ENCODE results near the gene CD164L2. TPM values are rescaled to one million over a fixed set of nuclear protein-coding genes. Genes with fewer than 3 reads are reported as not detected.

The CD164L2 gene
- total and polyA plus RNA-seq, 2 donors (not counting 1 experiment from before 2014, with no cell fraction given) = not detected

- Histone ChIP-seq H3K4me3 (ENCODE audit: control extremely low read depth in 1 of 5, extremely low read depth in 1 of 5, insufficient read depth in 1 of 5, low read depth in 2 of 5, low read length in 4 of 5) (no peak overlapping the region), H3K4me2 (replicated peaks; ENCODE audit: low read depth, low read length, poor library complexity, severe bottlenecking) (no peak overlapping the region), H3K4me1 (ENCODE audit: control insufficient read depth in 2 of 2, insufficient read depth in 2 of 2, low read length in 2 of 2) (peaks cover 11 to 24% of the 10 kb centered on the region in 2 donors), H3K9me3 (ENCODE audit: control extremely low read depth in 1 of 3, control insufficient read depth in 2 of 3, insufficient read depth in 1 of 3, low read length in 2 of 3) (peaks cover 0 to 4% (median 0%) of the 10 kb centered on the region in 3 donors), H4K20me1 (ENCODE audit: control insufficient read depth, insufficient read depth, low read length, poor library complexity, severe bottlenecking) (peaks cover 56% of the 10 kb centered on the region), H2AFZ (ENCODE audit: insufficient read depth, low read depth, low read length, poor library complexity, severe bottlenecking) (no peak overlapping the region), H3K36me3 (replicated peaks in 1 of 2; ENCODE audit: control extremely low read depth in 1 of 2, control insufficient read depth in 1 of 2, extremely low read depth in 1 of 2, insufficient read depth in 2 of 2, low read length in 1 of 2) (peaks cover 0 to 84% of the 10 kb centered on the region in 2 experiments), H3K79me2 (ENCODE audit: control insufficient read depth, insufficient read depth, low read length) (peaks cover 82% of the 10 kb centered on the region), H3K27me3 (replicated peaks in 1 of 4; ENCODE audit: control extremely low read depth in 1 of 4, control insufficient read depth in 3 of 4, insufficient read depth in 4 of 4, low read length in 3 of 4) (no peaks in the 10 kb centered on the region), H3K27ac (ENCODE audit: low read length in 2 of 2) (no peak overlapping the region), H3K9ac (ENCODE audit: low read length) (no peak overlapping the region)
- intact Hi-C loops (cut with micrococcal nuclease) = no loop called here
- no peaks in the 10 kb centered on the region for H3K27me3 Mint-ChIP-seq
- H3K9me3 Mint-ChIP-seq (ENCODE audit: insufficient read depth) = no peaks in the 10 kb centered on the region
- POLR2A ChIA-PET = no interaction called here
- ATAC-seq (ENCODE audit: low read depth) (no peak), DNase-seq (no peak)
- 100% methylated on average over 2 of the region's 3 CpGs for WGBS (ENCODE audit: insufficient coverage)
- CTCF ChIA-PET = interaction anchor here (2.1 to 7.2 kb wide), 7 partner anchors 10 to 58 kb away, joined by 8 to 96 read pairs (median 13); partner anchors contain the start of genes GPR3, MAP3K6 and SYTL1
- no peak for TF ChIP-seq EZH2 (IDR thresholded peaks at IDR 0.05; ENCODE audit: borderline replicate concordance, insufficient read depth, low read depth, low read length, poor library complexity, severe bottlenecking)
- TF ChIP-seq CTCF (IDR thresholded peaks at IDR 0.05) = no peak
- no peak overlapping the region for H3K27ac Mint-ChIP-seq
- peaks cover 45% of the 10 kb centered on the region for H3K4me1 Mint-ChIP-seq
- no peak overlapping the region for H3K4me3 Mint-ChIP-seq
Observed at GRCh38 chr1:27331426-27331825, 51.7 kb downstream of the CD164L2 start.

GRCh38 chr1:27330786-27331185 lies 52.3 kb downstream of the CD164L2 start:
- H3K36me3 ChIP-seq (replicated peaks in 1 of 2; ENCODE audit: control extremely low read depth in 1 of 2, control insufficient read depth in 1 of 2, extremely low read depth in 1 of 2, insufficient read depth in 2 of 2, low read length in 1 of 2) = peaks cover 0 to 82% of the 10 kb centered on the region in 2 experiments
- ChIA-PET POLR2A (no interaction called here), CTCF (interaction anchor here (1.0 to 7.2 kb wide), 2 partner anchors 34 to 58 kb away, joined by 3 to 96 read pairs; partner anchors contain the start of gene GPR3)
- ATAC-seq (ENCODE audit: low read depth) = no peak
- H3K79me2 ChIP-seq (ENCODE audit: control insufficient read depth, insufficient read depth, low read length) = peaks cover 86% of the 10 kb centered on the region
- H2AFZ ChIP-seq (ENCODE audit: insufficient read depth, low read depth, low read length, poor library complexity, severe bottlenecking) = no peak overlapping the region
- no peaks in the 10 kb centered on the region for H3K27me3 ChIP-seq (replicated peaks in 1 of 4; ENCODE audit: control extremely low read depth in 1 of 4, control insufficient read depth in 3 of 4, insufficient read depth in 4 of 4, low read length in 3 of 4)
- DNase-seq = no peak
- TF ChIP-seq CTCF (IDR thresholded peaks at IDR 0.05) = no peak
- TF ChIP-seq EZH2 (IDR thresholded peaks at IDR 0.05; ENCODE audit: borderline replicate concordance, insufficient read depth, low read depth, low read length, poor library complexity, severe bottlenecking) = no peak
- Mint-ChIP-seq H3K4me3 (no peak overlapping the region), H3K4me1 (peaks cover 51% of the 10 kb centered on the region), H3K27me3 (no peaks in the 10 kb centered on the region), H3K9me3 (ENCODE audit: insufficient read depth) (no peaks in the 10 kb centered on the region), H3K27ac (no peak overlapping the region)
- no peak overlapping the region for H3K27ac ChIP-seq (ENCODE audit: low read length in 2 of 2)
- 96% methylated on average over 7 of the region's 8 CpGs for WGBS (ENCODE audit: insufficient coverage)
- H3K4me2 ChIP-seq (replicated peaks; ENCODE audit: low read depth, low read length, poor library complexity, severe bottlenecking) = no peak overlapping the region
- peaks cover 56% of the 10 kb centered on the region for H4K20me1 ChIP-seq (ENCODE audit: control insufficient read depth, insufficient read depth, low read length, poor library complexity, severe bottlenecking)
- H3K9ac ChIP-seq (ENCODE audit: low read length) = no peak overlapping the region
- H3K9me3 ChIP-seq (ENCODE audit: control extremely low read depth in 1 of 3, control insufficient read depth in 2 of 3, insufficient read depth in 1 of 3, low read length in 2 of 3) = peaks cover 0 to 4% (median 0%) of the 10 kb centered on the region in 3 donors
- intact Hi-C loops (cut with micrococcal nuclease) = no loop called here
- H3K4me3 ChIP-seq (ENCODE audit: control extremely low read depth in 1 of 5, extremely low read depth in 1 of 5, insufficient read depth in 1 of 5, low read depth in 2 of 5, low read length in 4 of 5) = no peak overlapping the region
- peaks cover 11 to 24% of the 10 kb centered on the region in 2 donors for H3K4me1 ChIP-seq (ENCODE audit: control insufficient read depth in 2 of 2, insufficient read depth in 2 of 2, low read length in 2 of 2)

Other genes with a start within 250 kb of the CD164L2 start
- gene SLC9A1, start 228.2 kb downstream of the CD164L2 start, total RNA-seq = 18.3 and 22.5 TPM in 2 replicates
- 7.3 and 8.8 TPM in 2 replicates for gene SLC9A1, start 228.2 kb downstream of the CD164L2 start, polyA plus RNA-seq
- gene WDTC1, start 148.7 kb downstream of the CD164L2 start, total RNA-seq = 69.1 and 70.9 TPM in 2 replicates
- gene WDTC1, start 148.7 kb downstream of the CD164L2 start, polyA plus RNA-seq = 27.6 and 32.5 TPM in 2 replicates
- 44.2 and 48.7 TPM in 2 replicates for gene TMEM222, start 61.2 kb downstream of the CD164L2 start, total RNA-seq
- 55.5 and 80.9 TPM in 2 replicates for gene TMEM222, start 61.2 kb downstream of the CD164L2 start, polyA plus RNA-seq
- 156 and 159 TPM in 2 replicates for gene SYTL1, start 41.3 kb downstream of the CD164L2 start, total RNA-seq
- gene SYTL1, start 41.3 kb downstream of the CD164L2 start, polyA plus RNA-seq = 444 and 459 TPM in 2 replicates
- gene MAP3K6, start 16.4 kb downstream of the CD164L2 start, total RNA-seq = 8.1 and 9.4 TPM in 2 replicates
- 10.3 and 11.0 TPM in 2 replicates for gene MAP3K6, start 16.4 kb downstream of the CD164L2 start, polyA plus RNA-seq
- gene FCN3, start 8.5 kb downstream of the CD164L2 start, total RNA-seq = not detected in 2 replicates
- not detected in 2 replicates for gene FCN3, start 8.5 kb downstream of the CD164L2 start, polyA plus RNA-seq
- gene GPR3, start 9.3 kb upstream of the CD164L2 start, total RNA-seq = not detected in 2 replicates
- gene GPR3, start 9.3 kb upstream of the CD164L2 start, polyA plus RNA-seq = 3.3 and 4.1 TPM in 2 replicates
- gene WASF2, start 106.8 kb upstream of the CD164L2 start, total RNA-seq = 166 and 169 TPM in 2 replicates
- 59.5 and 67.4 TPM in 2 replicates for gene WASF2, start 106.8 kb upstream of the CD164L2 start, polyA plus RNA-seq
- 29.9 and 32.0 TPM in 2 replicates for gene AHDC1, start 220.8 kb upstream of the CD164L2 start, total RNA-seq
- gene AHDC1, start 220.8 kb upstream of the CD164L2 start, polyA plus RNA-seq = 5.5 and 6.2 TPM in 2 replicates